HG03135 (cell line): Measurements from ENCODE around the gene FOXS1.
"Not testable (repeated sequence)": the region's sequence is repeated elsewhere in the genome, so short reads cannot be mapped to it uniquely, and the experiment has no call there.

Source experiments
- ATAC-seq: cut with Tn5 transposase; IDR thresholded peaks from one replicate; pipeline ENCODE4 v1.9.1; 2021; ENCODE audit warnings: mild to moderate bottlenecking, moderate library complexity; ENCODE audit not compliant: unreplicated experiment

FOXS1 gene

DNA sequence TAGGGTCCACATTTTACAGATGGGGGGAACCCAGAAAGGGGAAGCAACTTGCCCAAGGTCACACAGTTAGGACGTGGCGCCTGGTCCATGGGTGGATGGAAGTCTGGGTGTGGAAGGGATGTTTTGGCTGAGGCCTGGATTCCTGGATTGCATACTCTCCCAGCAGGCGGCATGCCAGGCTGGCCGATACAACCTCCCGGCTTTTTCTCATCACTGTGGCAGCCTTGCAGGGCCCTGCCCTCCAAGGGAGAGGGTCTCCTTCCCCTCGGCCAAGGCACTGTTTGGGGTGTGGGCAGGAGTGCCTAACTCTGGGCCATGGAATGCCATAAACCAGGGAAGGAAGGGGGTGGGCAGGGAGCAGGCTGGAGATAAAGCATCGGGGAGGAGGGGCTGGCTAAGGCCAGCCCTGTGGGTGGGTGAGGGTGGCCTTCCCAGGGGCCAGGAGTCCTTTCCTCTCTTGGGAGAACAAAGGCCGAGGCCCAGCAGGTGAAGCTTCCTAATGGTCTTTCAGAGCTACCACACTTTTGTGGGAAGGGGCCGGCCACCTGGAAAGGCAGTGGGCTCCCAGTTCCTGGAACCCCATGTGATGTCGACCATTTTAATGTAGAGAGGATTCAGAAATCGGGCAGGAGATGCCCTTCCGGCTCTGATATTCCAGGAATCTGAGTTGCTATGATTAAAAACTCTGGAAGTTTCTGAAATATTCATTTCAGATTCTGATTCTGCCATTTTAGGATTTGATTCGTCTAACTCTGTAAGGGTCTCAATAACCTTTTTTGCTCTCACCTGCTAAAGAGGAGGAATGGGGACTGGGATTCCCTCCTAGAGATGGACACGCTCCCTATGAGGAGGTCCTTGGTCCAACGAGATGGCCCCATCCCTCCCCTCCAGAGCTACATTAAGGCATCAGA, 4.2 kb downstream of the FOXS1 start:
- ATAC-seq = no peak

DNA sequence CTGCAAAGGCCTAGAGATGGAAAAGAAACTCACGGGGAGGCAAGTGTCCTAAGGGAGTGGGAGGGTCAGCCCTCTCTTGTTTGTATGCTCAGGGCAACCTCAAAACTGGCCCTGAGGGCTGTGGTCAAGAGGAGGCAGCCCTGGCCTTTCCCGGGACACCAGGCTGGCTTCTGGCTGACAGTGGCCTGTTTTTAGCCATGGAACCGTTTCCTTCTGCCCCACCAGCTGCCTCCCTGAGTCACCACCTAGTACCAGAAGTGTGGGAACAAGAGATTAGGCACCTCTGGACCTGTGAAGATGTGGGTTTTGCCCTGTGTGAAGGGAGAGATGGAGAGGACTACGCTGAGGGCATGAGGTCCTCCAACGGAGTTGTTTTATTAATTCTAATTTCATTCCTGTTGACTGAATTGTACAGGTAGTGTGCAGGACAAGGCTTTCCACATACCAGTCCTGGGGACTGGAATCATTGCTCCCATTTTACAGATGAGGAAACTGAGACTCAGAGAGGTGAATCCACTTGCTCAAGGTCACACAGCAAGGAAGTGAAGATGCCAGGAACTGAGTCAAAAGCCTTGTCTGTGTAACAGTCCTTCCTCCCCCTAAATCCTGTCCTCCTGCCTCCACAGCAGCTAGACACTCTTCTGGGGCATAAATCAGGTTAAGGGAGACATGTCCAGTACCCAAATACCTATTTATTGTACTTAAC, 5.5 kb downstream of the FOXS1 start:
- ATAC-seq = no peak

DNA sequence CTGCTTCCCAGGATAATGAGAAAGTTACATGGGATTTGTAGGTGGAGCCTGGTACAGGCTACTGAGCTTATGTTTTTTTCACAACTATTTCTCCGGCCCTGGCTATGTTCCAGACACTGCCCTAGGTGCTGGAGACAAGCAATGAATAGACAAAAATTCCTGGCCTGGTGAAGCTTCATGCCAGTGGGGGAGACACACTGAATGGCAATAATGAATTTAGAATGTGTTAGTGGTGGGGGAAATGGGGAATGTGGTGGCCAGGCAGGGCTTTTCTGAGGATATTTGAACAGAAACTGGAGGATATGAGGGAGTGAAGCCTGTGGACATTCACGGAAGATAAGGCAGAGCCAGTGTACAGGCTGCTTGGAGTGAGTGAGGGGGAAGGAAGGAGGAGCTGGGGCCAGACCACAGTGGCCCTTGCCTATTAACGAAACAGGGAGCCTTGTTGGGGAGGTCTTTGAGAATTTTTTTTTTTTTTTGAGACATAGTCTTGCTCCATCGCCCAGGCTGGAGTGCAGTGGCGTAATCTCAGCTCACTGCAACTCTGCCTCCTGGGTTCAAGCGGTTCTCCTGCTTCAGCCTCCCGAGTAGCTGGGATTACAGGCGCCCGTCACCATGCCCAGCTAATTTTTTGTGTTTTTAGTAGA, 6.6 kb downstream of the FOXS1 start:
- no peak for ATAC-seq

DNA sequence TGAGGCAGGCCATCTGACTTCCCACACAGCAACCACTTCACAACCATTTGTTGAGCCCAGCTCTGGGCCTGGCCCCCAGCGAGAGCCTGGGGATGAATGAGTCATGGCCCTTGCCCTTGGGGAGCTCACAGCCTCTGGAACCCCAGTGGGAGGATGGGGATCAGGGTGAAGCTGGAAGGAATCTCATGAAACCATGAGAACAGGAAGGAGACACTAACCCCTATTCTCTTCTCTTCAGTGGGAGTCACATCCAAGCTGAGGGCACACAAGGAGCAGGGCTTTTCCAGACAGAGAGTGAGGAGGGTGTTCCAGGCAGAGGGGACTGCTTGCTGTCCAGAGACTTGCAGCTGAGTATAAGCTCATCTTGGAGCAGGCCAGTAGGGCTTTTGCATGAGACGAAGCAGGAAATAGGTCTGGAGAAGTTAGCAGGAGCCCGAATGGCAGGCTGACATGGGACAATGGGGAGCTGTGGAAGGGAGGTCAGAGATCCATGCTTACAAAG, 7.5 kb downstream of the FOXS1 start:
- no peak for ATAC-seq

DNA sequence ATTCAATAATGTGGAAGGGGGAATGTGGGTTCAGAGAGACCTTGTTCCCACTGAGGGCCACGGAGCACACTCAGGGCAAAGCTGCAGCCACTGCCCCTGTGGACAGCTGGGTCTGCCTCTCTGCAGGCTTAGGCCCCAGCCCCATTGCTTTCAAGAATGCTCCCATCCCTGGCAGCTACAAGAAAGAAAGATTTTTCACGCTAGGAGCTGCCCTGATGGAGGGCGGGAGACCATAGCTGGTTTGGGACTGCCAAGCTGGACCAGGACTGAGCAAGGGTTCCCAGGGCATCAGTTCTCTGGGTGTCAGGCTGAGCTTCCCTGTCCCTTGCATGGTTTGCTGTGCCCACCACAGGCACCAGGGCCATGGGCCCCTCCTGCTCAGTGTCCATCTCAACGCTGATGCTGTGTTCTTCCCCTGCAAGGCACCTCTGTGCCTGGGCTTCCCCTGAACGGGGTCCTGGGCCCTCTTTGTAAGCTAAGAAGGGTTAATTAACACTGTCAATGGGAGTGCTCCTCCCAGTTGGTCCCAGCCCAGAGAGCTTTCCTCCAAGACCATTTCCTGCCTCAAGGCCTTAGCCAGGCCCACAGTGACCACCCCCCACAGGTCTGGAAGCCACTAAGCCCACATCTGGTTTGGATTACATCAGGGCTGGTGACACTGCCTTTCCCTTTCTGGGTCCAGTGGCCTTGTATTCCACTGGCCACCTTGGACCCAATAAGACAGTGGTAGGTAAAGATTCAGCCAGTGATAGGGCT, 8.4 kb downstream of the FOXS1 start:
- ATAC-seq = no peak

DNA sequence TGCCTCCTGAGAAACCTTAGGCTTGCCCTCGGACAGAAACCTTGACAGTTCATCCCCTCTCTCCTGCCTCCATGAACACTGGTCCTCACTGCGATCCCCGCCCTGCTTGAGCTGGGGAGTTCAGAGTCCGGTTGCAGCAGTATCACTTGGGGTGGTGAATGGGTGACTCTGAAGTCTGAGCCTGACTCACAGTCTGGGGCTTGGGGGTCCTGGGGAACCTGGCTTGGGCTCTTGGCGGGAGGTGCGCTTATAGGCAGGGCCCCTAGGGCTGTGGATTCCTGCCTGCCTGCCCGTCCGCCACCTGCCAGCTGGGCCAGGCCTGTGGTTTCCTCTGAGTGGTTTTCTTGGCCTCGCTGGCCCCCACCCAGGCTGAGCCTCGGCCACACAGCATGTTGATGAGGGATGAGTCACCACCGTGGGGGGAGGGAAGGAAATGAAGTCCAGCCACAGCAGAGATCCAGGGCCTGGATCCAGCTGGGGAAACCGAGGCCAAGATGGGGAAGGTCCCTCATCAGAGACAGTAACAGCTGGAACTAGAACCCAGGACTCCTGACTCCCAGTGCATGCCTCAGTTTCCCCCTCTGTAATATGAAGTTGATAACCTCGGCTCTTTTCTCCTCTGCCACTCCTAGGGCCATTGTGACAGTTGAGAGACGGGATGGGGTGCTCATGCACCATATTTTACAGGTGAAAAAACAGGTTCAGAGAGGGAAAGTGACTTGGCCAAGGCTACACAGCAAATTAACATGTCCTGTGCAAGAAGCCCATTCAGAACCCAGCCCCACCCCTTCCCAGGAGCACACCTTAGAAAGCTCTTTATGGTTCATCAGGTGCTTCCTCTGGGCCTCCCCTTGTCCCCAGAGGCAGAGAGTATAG, 9.2 kb downstream of the FOXS1 start:
- ATAC-seq = peak; percentile 68

DNA sequence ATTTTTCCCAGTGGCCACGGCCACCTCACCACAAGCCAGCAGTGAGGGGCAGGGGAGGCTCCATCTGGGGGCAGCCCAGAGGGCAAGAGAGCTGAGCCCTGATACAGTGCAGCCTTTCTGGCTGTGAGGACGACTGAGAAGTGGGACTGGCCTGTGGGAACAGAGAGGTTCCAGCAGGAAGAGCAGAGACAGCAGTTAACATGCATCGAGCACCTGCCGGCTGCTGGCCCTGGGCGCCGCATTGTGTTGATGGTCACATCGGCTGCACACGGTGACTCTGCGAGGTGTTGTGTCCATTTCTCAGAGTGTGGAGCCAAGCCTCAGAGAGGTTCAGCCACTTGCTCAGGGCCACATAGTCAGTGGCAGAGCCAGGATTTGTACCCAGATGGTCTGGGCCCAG, 9.8 kb downstream of the FOXS1 start:
- ATAC-seq = peak; percentile 16

DNA sequence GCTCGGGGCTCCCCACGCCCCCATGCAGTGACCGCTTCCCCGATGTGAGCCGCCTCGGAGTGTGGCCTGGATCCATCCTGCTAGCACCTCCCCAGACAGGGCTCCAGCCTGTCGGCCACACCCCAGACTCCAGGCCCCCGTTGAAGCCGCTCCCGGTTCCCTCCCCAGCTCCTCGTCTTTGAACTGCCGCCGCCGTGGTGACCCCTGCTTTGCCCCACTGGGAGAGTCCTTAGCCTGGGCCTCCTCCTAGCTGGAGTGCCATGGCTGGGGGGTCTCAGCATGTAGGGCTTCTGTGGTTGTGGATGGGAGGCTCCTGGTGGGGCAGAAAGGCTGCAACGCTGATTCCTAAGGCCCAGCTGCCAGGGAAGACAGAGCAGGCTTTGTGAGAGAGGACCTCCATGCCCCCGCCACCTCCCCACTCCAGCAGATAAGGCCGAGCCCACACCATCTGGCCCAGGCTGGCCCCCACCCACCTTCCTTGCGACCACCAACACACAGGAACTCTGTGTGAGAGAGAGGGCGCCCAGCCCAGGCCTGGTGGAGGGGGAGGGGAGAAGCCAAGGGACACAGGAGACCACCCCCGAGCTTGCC, 11.4 kb downstream of the FOXS1 start:
- ATAC-seq = no peak

DNA sequence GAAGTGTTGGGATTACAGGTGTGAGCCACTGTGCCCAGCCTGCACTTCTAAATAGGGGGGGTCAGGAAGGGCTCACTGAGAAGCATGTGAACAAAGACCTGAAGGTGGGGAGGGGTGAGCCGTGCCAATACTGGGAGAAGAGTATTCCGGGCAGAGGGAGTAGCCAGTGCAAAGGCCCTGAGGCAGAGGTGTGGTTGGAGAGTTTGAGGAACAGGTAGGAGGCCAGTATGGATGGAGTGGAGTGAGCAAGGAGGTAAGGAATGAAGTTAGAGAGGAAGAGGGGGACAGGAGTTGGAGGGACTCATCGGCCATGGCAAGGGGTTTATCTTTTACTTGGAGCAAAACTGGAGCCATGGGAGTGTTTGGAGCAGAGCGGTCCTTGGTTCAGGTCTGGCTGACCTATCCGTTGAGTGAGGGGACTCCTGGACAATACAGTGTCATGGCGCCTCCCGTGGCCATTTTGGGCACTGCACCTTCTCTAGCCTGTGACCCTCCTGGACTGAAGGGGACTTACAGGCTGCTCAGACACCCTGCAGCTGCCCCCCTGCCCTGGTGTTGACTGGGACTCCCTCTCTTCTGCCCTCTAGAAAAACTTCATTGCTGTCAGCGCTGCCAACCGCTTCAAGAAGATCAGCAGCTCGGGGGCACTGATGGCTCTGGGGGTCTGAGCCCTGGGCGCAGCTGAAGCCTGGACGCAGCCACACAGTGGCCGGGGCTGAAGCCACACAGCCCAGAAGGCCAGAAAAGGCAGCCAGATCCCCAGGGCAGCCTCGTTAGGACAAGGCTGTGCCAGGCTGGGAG, 12.1 kb downstream of the FOXS1 start:
- ATAC-seq = no peak

DNA sequence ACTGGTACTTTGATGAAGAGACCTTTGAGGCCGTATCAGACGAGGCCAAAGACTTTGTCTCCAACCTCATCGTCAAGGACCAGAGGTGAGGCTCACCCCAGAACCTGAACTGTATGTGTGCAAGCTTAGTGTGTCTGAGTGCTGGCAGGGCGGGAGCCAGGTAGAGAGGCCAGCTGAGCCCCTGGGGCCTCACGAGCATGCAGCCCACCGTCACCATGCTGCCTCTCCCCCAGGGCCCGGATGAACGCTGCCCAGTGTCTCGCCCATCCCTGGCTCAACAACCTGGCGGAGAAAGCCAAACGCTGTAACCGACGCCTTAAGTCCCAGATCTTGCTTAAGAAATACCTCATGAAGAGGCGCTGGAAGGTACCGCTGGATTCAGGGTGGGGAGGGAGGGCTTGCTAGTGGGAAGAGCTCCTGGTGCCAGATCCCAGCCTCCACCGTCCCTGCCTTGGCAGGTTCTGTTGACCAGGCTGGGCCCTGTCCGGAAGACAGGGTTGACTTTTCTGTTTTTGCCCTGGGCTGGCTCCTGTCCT, 13.6 kb downstream of the FOXS1 start:
- ATAC-seq = no peak

DNA sequence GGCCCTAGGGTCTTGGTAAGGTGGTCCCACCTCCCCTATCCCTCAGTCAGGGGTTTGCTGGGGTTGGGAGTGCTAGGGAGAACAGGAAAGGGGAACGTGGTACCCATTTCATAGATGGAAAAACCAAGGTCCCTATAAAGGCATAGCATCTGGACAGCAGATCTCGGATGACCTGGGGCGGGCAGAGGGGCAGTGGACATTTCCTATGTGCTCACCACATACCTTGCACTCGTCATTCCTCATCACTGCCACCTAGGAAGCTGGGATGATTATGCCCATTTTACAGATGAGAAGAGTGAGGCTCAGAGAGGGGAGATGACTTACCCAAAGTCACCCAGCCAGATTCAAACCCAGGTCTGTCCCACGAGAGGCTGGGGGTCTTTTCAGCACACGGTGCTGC, 14.2 kb downstream of the FOXS1 start:
- ATAC-seq = no peak

DNA sequence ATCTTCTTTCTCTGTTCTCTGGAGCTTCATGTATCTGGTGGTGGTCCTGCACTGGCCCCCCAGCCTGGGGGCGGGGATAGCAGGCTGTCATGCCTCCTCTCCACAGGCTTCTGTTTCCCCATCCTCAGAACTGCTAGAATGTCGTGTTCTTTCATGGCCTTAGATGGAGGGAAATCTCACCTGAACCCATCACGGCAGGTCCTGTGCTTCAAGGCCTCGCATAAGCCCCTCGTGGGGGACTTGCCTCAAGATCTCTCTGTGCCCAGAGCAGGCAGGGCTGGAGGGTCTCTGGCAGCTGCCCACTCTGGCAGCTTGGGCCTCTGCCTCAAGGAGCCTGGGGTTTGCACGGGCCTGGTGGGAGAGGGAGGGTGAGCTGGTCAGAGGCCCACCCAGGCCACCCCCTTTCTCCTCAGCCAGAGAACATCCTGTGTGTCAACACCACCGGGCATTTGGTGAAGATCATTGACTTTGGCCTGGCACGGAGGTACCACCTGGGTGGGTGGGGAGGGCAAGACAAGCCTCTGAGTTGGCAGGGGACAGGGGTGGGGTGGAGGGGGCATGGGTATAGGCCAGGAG, 14.9 kb downstream of the FOXS1 start:
- no peak for ATAC-seq

DNA sequence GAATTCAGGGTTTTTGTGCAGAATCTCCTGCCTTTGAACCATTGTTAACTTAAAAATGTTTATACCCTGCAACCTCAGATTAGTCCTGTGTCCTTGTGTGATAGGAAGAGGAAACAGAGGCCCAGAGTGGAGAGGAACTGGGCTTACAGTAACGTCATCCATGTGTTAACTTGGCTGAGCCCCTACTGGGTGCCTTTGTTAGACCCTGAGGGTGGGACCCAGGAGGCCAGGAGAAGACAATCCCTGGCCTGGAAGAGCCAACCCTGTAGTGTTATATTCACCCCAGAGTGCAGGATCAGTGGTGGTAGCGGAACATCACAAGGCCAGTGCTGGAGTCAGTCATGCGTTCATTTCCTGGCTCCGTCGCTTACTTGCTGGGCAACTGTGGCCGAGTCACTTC, 15.7 kb downstream of the FOXS1 start:
- ATAC-seq = no peak

DNA sequence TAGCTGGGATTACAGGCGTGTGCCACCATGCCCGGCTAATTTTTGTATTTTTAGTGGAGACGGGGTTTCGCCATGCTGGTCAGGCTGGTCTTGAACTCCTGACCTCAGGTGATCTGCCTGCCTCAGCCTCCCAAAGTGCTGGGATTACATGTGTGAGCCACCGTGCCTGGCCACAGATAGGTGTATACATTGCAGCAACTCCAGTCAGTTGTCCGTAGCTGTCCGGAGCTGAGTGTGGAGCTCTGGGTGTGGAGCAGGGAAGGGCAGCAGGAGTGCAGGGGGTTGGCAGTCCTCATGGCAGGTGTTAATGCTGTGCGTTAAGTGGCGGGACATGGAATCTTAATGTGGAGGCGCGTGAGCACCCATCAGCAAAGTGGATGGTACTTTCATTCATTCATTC, 17.4 kb downstream of the FOXS1 start:
- ATAC-seq = not testable (repeated sequence)

DNA sequence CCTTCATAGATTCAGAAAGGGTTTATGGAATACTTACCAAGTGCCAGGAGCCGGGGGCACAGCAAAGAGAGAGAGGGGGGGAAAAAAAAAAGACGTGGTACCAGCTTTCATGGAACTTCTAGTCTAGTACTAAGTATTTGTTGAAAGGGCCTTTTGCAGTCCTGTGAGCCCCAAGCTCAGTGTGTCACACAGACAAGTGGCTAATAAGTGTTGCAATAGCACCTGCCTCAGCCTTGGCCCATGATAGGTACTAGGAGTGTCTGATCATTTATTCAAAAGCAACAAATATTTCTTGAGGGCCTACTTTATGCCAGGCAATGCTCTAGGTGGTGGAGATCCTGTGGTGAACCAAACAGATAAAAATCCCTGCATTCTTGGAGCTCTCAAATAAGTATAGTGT, 18.3 kb downstream of the FOXS1 start:
- no peak for ATAC-seq

DNA sequence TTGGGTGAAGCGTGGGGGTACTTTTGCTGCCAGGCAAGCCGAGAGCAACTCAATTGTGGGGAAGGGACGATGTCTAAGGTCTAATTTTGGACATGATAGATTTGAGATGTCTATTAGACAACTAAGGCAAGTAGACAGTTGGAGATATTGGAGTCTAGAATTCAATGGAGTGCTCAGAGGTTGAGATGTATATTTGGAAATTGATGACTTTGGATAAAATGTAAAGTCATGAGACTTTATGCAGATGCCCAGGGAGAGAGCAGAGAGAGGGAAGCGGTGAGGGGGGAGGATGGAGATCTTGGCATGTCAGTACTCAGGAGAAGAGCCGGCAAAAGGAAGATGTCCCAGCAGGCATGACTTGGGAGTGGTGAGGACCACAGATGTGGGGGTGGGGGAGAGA, 19.3 kb downstream of the FOXS1 start:
- no peak for ATAC-seq

DNA sequence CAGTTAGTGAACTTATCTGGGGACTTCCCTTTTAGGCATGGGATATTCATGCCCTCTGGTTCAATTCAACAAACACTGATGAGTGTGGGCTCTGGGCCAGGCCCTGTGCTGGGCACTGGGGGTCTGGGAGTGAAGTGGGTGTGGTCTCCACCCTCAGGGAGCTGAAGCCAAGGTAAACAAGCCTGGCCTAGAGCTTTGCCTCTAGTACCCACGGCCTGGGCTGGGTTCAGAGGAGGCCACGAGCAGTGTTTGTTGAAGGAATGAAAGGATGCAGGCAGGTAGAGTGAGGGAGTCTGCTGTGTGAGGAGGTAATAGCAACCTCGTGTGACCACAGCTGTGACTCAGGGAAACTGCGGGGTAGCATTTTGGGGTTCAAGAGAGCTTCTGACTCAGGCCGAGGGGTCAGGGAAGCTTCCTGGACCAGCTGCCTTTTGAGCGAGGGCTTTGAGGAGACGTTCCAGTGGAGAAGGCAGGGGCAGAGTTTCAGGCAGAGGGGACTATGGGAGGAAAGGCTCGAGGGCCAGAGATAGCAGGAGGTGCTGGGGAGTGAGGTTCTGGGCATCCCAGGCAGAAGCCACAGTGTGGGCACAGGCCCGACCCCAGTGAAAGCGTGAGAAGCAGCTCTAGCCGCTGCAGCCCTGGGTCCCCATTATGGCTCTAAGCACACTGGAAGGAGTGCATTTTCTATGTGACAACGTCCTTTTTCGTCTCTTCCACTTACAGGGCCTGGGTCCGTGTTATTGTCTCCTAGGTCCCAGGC, 20.7 kb downstream of the FOXS1 start:
- ATAC-seq = no peak
